HepG2 (cell line): Measurements from ENCODE around the gene CCNL1. TPM values are rescaled to one million over a fixed set of nuclear protein-coding genes. Genes with fewer than 3 reads are reported as not detected.

Source experiments
- AFF4 ChIP-seq: sonication (generic); formaldehyde crosslinking; IDR thresholded peaks from 2 replicates; pipeline ENCODE4 v1.4.0; 2020; ENCODE audit warnings: missing genetic modification reagents
- ERF ChIP-seq: IDR thresholded peaks from 2 replicates; pipeline ENCODE4 v1.6.1; 2018; ENCODE audit warnings: missing biosample characterization, missing genetic modification reagents
- GMEB2 ChIP-seq: IDR thresholded peaks from 2 replicates; pipeline ENCODE4 v1.6.1; 2016; ENCODE audit warnings: missing biosample characterization, missing genetic modification reagents, low read depth
- GRHL1 ChIP-seq: sonication (generic); formaldehyde crosslinking; conservative IDR thresholded peaks from 2 replicates; pipeline ENCODE4 v1.8.0; 2022; ENCODE audit warnings: missing genetic modification reagents
- HDAC6 ChIP-seq: fragments of 200-600 bp; sonication (generic); IDR thresholded peaks from 2 replicates; pipeline ENCODE4 v1.7.0; 2017; ENCODE audit warnings: mild to moderate bottlenecking, antibody characterized with exemption, low read length, low read depth
- HOXA5 ChIP-seq: sonication (generic); formaldehyde crosslinking; IDR thresholded peaks from 2 replicates; pipeline ENCODE4 v1.4.0; 2020; ENCODE audit warnings: missing genetic modification reagents
- KLF11 ChIP-seq: IDR thresholded peaks from 2 replicates; pipeline ENCODE4 v1.6.1; 2016; ENCODE audit warnings: missing compliant biosample characterization
- KLF13 ChIP-seq: sonication (generic); formaldehyde crosslinking; IDR thresholded peaks from 2 replicates; pipeline ENCODE4 v1.4.0; 2020; ENCODE audit warnings: mild to moderate bottlenecking, missing genetic modification reagents
- LBX2 ChIP-seq: sonication (generic); formaldehyde crosslinking; IDR thresholded peaks from 2 replicates; pipeline ENCODE4 v1.5.0; 2020; ENCODE audit warnings: missing genetic modification reagents, mild to moderate bottlenecking, borderline replicate concordance
- MIER3 ChIP-seq: IDR thresholded peaks from 2 replicates; pipeline ENCODE4 v1.6.1; 2016; ENCODE audit warnings: missing compliant biosample characterization, borderline replicate concordance
- MTA1 ChIP-seq: sonication (generic); formaldehyde crosslinking; IDR thresholded peaks from 2 replicates; pipeline ENCODE4 v1.4.0; 2020; ENCODE audit warnings: missing genetic modification reagents, mild to moderate bottlenecking, borderline replicate concordance
- NFKB2 ChIP-seq: sonication (generic); formaldehyde crosslinking; IDR thresholded peaks from 2 replicates; pipeline ENCODE4 v1.4.0; 2020; ENCODE audit warnings: missing genetic modification reagents, borderline replicate concordance
- SMAD3 ChIP-seq: sonication (generic); formaldehyde crosslinking; IDR thresholded peaks from 2 replicates; pipeline ENCODE4 v1.4.0; 2020; ENCODE audit warnings: missing genetic modification reagents
- SMC3 ChIP-seq: IDR thresholded peaks from 2 replicates; pipeline ENCODE4 v1.6.1; 2011; ENCODE audit warnings: low read length, improper control_type of control experiment
- STAG1 ChIP-seq: sonication (generic); formaldehyde crosslinking; IDR thresholded peaks from 2 replicates; pipeline ENCODE4 v1.4.0; 2020; ENCODE audit warnings: missing genetic modification reagents
- ZNF33A ChIP-seq: sonication (generic); formaldehyde crosslinking; IDR thresholded peaks from 2 replicates; pipeline ENCODE4 v1.5.1; 2020; ENCODE audit warnings: missing genetic modification reagents, mild to moderate bottlenecking, moderate library complexity, borderline replicate concordance
- ZNF570 ChIP-seq: sonication (generic); formaldehyde crosslinking; IDR thresholded peaks from 2 replicates; pipeline ENCODE4 v1.4.0; 2020; ENCODE audit warnings: mild to moderate bottlenecking, missing genetic modification reagents, borderline replicate concordance
- ZNF598 ChIP-seq: sonication (generic); formaldehyde crosslinking; IDR thresholded peaks from 2 replicates; pipeline ENCODE4 v1.5.1; 2020; ENCODE audit warnings: mild to moderate bottlenecking, missing genetic modification reagents, borderline replicate concordance
- ZNF710 ChIP-seq: sonication (generic); formaldehyde crosslinking; IDR thresholded peaks from 2 replicates; pipeline ENCODE4 v1.5.0; 2020; ENCODE audit warnings: mild to moderate bottlenecking, missing genetic modification reagents, borderline replicate concordance
- ZNF790 ChIP-seq: sonication (generic); formaldehyde crosslinking; IDR thresholded peaks from 2 replicates; pipeline ENCODE4 v1.8.0; 2022; ENCODE audit warnings: missing genetic modification reagents, mild to moderate bottlenecking, borderline replicate concordance
- polyA plus RNA-seq, 8 experiments: library from polyadenylated mRNA; depleted of rRNA in 3 of 8; stranded (reverse) in 7 of 8; unstranded in 1 of 8; fragments of >200 nt; fragmentation: Illumina TruSeq in 4 of 8; extraction: Trizol in 4 of 8; gene quantifications; 2 replicates each; pipeline versions ENCODE4 v1.2.1 to v1.2.3, GENCODE V29; 2011 to 2016; ENCODE audit warnings: low read depth in 4 of 8, missing spikeins in 1 of 8, mixed read lengths in 1 of 8; ENCODE audit not compliant: insufficient read depth in 1 of 8
- total RNA-seq, 5 experiments: library from RNA; depleted of rRNA; stranded (reverse); fragments of >200 nt; fragmentation: Illumina TruSeq; extraction: Trizol; gene quantifications; 2 replicates each; pipeline ENCODE4 v1.2.3, GENCODE V29; 2016; ENCODE audit warnings: low read depth in 1 of 5

The CCNL1 gene
- total and polyA plus RNA-seq, 2 of the 13 experiments (the other 11 are each of a cell fraction or from before 2014, with no cell fraction given), result 151 to 303 TPM

GRCh38 chr3:157136647-157137387, 23.1 kb downstream of the CCNL1 start (continued):
- no peak for TF ChIP-seq GMEB2 (CRISPR knock-in tag)
- TF ChIP-seq GRHL1 (CRISPR knock-in tag), result no peak
- peak; percentile 22; the same call in 1 of the 2 replicates for TF ChIP-seq STAG1
- TF ChIP-seq HDAC6, result no peak
- TF ChIP-seq ZNF790 (CRISPR knock-in tag), result no peak
- TF ChIP-seq MTA1, result peak; percentile 80
- no peak for TF ChIP-seq LBX2 (CRISPR knock-in tag)
- TF ChIP-seq MIER3 (CRISPR knock-in tag), result peak; percentile 44; the same call in 1 of the 2 replicates
- no peak; the same call in 1 of the 2 replicates for TF ChIP-seq ZNF570 (CRISPR knock-in tag)
- no peak; the same call in 1 of the 2 replicates for TF ChIP-seq NFKB2 (CRISPR knock-in tag)
- no peak for TF ChIP-seq KLF11 (CRISPR knock-in tag)
- peak; percentile 81 for TF ChIP-seq ERF (CRISPR knock-in tag)
- peak; percentile 53 for TF ChIP-seq HOXA5
- no peak for TF ChIP-seq ZNF598 (CRISPR knock-in tag)
- no peak for TF ChIP-seq KLF13 (CRISPR knock-in tag)
- TF ChIP-seq ZNF710, result peak; percentile 67; the same call in 1 of the 2 replicates
- TF ChIP-seq ZNF33A, result no peak
- TF ChIP-seq AFF4, result no peak
- TF ChIP-seq SMC3, result peak; percentile 16; the same call in 1 of the 2 replicates
- peak; percentile 39 for TF ChIP-seq SMAD3 (CRISPR knock-in tag)
